NCI-H82 treated with DMSO at 0.1 percent for 48 hours (cell line): ENCODE results near the gene STRN.
"Not testable (repeated sequence)": the region's sequence is repeated elsewhere in the genome, so short reads cannot be mapped to it uniquely, and the experiment has no call there.

Experiments used
- DNase-seq: peaks from one replicate; lab custom pipeline; 2025; ENCODE audit not compliant: unreplicated experiment; lab: John Stamatoyannopoulos, UW

The STRN gene

DNA sequence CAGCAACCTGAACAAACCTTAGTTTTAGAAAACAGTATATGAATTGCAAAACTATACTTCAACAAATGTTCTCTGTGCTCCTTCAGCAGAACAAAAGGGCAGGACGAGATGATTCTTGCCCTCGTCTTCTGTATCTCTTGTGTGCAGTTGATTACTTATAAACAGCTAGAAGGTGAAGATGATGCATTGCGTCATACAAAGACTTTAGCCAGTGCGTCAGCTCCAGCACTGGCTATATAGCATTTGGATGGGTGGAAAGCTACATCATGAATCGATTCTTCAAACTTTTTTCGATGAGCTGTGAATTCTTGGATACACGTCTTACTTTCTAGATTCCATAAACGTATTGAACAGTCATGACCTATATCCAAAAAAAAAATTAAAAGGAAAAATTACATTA lies 117.1 kb downstream of the STRN start:
- no peak for DNase-seq

DNA sequence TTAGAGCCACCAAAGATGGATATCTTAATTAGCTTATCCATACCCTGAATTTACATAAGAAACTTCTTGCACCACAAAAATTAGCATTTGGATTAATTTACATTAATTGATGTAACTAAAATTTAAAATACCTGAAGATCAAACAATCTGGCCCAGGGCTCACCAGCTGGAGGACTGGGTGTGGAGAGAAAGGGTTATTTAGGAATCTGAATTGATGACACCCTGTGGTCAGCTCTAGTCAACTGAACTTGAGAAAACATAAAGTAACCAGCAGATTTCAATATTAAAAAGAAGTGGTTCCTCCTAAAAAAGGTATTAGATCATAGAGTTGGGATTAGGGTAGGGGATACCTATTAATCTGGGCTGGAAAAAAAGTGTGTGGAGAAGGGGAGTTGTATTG lies 122.5 kb downstream of the STRN start:
- no peak for DNase-seq

DNA sequence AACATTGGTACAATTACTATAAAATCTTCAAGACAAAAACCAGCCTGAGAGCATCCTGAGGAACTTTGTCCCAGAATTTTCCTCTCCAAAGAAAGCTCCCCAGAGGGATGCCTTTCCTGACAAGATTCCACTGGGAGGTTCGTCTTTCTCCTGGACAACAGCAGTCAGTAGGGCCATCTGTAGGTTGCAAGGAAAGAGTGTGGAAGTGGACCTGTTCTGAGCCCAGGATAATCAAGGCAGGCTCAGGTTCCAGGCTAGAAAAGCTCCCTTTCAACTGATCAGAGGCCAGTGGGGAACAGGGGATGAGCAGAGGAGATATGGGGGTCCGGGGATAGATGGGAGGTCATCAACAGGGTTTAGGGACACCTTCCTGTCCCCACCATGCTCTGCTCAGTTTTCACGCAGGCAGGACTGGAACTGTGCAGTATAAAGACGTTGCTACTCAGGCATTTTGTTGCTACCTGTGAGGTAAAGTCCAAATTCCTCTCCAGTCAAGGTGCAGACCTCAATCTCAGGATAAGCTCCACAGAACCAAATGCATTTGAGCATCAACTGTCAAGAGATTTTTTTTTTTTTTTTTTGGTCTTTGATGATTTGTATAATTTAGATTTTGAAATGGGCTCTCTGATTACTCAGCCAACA lies 126.2 kb downstream of the STRN start:
- DNase-seq = no peak

DNA sequence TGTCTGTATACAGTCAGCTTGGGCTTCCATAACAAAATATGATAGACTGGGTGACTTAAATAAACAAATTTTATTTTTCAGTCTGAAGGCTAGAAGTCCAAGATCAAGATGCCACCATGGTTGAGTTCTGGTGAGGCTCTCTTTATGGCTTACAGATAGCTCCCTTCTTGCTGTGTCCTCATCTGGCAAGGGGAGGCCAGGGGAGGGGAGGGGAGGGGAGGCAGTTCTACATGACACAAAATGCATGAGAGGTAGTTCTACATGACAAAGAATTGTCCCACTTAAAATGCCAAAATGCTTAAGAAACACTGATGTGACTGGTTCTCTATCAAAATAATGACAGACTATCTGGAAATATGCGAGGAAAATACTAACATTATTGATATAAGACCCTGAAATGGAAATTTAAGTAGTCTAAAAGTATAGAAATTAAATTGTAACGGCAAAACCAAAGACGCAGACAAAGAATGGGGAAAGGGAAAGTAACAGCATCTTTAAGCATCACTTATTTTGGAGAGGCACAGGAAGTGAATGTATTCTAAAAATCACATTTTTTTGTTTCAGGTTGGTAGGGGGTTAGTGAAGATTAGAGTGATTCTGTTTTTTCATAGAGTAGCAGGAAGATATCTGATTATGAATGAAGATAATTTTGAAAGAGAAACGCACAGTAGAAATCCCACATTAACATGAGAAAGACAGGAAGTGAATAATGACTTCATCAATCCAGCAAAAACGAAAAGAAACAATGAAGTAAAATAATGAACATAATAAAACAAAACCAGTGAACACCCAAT lies 131.4 kb downstream of the STRN start:
- no peak for DNase-seq

- no peak for DNase-seq
These were observed 132.1 kb downstream of the STRN start for GRCh38 chr2:36834203-36834602.

GRCh38 chr2:36831185-36831584 lies 135.2 kb downstream of the STRN start:
- DNase-seq = no peak

- not testable (repeated sequence) for DNase-seq
These were observed 141.7 kb downstream of the STRN start for GRCh38 chr2:36824683-36825082.

- no peak for DNase-seq
These were observed 142.1 kb downstream of the STRN start for GRCh38 chr2:36824273-36824672.

DNA sequence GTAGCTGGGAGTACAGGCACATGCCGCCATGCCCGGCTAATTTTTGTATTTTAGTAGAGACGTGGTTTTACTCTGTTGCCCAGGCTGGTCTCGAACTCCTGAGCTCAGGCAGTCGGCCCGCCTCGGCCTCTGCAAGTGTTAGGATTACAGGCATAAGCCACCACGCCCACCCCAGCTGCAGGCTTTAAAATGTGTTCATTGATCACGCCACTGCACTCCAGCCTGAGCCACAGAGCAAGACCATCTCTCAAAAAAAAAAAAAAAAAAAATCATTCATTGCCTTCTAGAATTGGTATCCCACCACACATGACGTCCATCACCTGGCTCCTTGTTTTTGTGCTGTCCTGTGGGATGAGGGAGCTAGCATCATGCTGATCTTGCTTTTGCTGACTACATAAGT lies 142.5 kb downstream of the STRN start:
- no peak for DNase-seq

GRCh38 chr2:36820942-36821605 lies 145.3 kb downstream of the STRN start:
- no peak for DNase-seq

DNA sequence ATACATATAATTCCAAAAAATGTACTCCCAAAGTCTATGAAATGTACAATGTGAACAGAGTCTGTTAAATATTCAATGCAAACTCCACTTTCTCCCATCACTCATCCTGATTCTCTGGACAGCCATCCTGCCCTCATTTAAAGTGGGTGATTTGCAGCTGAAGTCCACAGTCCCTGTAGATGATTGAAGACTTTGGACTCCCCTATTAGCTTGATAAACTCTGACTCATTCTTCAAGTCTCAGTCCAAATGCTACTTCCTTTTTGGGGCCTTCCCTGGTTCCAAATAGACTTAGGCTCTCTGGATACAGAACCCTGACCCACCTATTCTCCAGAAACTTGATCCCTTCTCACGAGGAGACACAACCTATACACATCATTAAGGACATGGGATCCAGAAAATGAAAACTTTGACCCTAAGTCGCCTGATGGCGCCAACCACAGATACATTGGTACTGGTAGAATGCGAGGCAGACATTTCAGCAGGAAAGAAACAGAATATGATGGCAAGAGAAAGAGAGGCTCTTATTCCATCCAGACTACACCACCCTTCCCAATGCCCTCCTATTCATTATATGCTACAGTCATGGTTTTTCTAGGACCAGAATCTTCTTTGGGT lies 147.1 kb downstream of the STRN start:
- no peak for DNase-seq

- peak; percentile 56 for DNase-seq
These were observed 147.8 kb downstream of the STRN start for GRCh38 chr2:36818542-36818941.

- DNase-seq = peak; percentile 12
These were observed 154.1 kb downstream of the STRN start for GRCh38 chr2:36812196-36812595.

DNA sequence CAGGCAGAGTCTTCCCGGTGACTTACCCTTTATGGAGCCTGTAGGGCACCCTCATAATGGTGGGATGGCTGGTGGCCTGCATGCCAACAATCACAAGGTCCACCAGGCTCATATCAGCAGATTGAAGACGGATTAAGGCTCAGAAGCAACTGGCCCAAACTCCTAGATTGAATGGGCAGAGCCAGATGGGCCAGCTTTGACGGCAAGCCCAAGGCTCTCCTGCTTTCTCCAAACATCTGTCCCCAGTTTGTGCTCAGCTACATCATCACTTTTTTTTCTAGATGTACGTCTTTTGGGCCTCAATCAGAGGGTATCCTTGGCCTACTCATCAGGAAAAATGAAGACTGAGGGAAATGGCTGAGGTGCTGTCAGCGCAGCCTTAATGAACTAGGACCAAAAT lies 155.3 kb downstream of the STRN start:
- DNase-seq = peak; percentile 57

DNA sequence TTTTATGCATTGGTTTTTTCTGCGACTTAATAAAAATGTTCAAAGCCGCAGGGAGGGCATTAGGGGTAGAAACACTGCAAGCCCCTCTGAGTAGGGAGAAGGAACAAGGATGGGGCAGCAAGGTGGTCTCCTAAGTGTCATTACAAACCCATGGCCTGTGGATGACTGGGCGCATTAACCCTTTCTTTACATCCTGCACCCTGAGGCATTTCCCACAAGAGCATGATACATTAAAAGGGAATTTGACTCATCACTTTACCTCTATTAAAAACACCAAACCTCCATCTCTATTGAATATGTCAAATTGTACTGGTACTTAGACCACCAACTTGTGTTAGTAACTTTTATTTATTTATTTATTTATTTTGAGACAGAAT lies 157.3 kb downstream of the STRN start:
- DNase-seq = no peak

- DNase-seq = no peak
These were observed 157.8 kb downstream of the STRN start for GRCh38 chr2:36808386-36809068.

DNA sequence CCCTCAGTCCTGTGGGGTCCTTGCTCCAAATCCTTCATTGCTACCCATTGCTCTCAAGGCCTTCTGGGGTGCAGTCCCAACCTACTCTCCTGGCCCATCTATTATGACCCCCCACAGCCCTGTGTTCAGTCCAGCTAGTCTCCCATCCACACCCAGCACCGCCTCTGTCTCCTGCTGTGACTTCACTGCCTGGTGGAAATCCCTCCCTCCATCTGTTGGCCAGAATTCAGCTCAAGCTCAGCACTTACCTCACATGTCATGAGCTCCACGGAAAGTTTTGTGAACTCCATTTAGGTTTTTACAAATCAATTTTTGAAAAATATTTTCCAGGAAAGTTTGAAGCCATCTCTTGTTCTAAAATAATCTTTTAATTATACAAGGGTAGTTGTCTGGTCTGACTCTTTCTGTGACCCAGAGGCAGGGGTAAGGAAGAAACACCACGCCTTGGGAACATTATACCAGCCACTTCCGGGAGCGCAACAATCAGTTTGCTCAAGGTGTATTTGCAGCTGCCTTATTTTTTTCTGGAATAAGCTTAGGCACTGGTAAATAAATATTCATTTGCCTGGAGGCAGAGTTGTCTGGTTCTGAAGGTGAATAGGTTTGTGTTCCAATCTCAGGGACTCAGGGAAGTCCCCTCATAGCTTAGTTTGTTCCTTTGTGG lies 159.0 kb downstream of the STRN start:
- DNase-seq = no peak

- no peak for DNase-seq
These were observed 160.6 kb downstream of the STRN start for GRCh38 chr2:36805635-36806224.

- DNase-seq = no peak
These were observed 163.4 kb downstream of the STRN start for GRCh38 chr2:36802952-36803351.

DNA sequence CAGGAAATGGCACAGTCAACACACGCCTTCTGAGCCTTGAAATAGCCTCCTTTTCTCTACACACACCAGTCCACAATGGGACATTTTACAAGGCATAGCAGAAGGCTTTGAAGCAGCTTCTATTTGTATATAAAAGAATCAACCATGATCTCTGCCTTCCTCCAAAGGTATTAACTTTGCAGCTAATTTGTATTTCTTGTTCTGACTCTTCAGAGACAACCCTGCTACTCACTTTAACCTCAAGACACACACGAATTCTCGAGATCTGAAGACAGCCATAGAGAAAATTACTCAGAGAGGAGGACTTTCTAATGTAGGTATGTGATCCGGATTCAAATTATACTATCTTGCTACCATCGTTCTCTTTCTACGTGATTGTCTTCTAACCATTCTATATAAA lies 165.2 kb downstream of the STRN start:
- DNase-seq = no peak
